IMR-90 (cell line): Measurements from ENCODE around the gene ESR1. TPM values are rescaled to one million over a fixed set of nuclear protein-coding genes. Genes with fewer than 3 reads are reported as not detected.

Experiments used
- ATAC-seq: fragments of 200-7000 bp; cut with Tn5 transposase; 2 replicates; pipeline ENCODE4 v1.9.1; 2020; ENCODE audit warnings: low read depth, mild to moderate bottlenecking, moderate library complexity
- BruUV-seq: library from RNA; stranded (reverse); fragments of 400-500 nt; replicated peaks from 2 replicates; lab custom pipeline; 2021; lab: Mats Ljungman, UMichigan
- CTCF ChIA-PET: fragments of 300-600 bp; formaldehyde crosslinking; extraction: SDS; loops from one replicate; lab custom pipeline; 2021; ENCODE audit warnings: antibody characterized with exemption; lab: Yijun Ruan, JAX
- POLR2A ChIA-PET: fragments of 300-600 bp; sonication (Branson Sonifier 250); formaldehyde crosslinking; loops from one replicate; lab custom pipeline; 2022; ENCODE audit warnings: antibody characterized with exemption; ENCODE audit not compliant: unreplicated experiment; lab: Charles Lee
- DNase-seq: peaks from one replicate; pipeline ENCODE4 v3.0.0; 2013
- H2AFZ ChIP-seq: replicated peaks from 2 replicates; pipeline ENCODE3; 2013; ENCODE audit warnings: low read length, mild to moderate bottlenecking; ENCODE audit not compliant: poor library complexity
- H2AK5ac ChIP-seq: 2 replicates; pipeline ENCODE4 v1.6.1; 2013; ENCODE audit warnings: low read depth, low read length, inconsistent platforms
- H2AK9ac ChIP-seq: replicated peaks from 2 replicates; pipeline ENCODE3; 2013; ENCODE audit warnings: mild to moderate bottlenecking, low read depth, low read length, moderate library complexity; ENCODE audit not compliant: poor library complexity
- H2BK120ac ChIP-seq: 2 replicates; pipeline ENCODE4 v1.6.1; 2013; ENCODE audit warnings: low read depth, low read length, inconsistent platforms
- H2BK15ac ChIP-seq: 3 replicates; pipeline ENCODE4 v1.6.1; 2013; ENCODE audit warnings: low read depth, low read length, inconsistent platforms
- H2BK20ac ChIP-seq: 2 replicates; pipeline ENCODE4 v1.6.1; 2013; ENCODE audit warnings: low read depth, mild to moderate bottlenecking, inconsistent platforms, low read length, moderate library complexity
- H2BK5ac ChIP-seq: 2 replicates; pipeline ENCODE4 v1.6.1; 2013; ENCODE audit warnings: mild to moderate bottlenecking, low read depth, low read length, inconsistent platforms; ENCODE audit not compliant: poor library complexity, severe bottlenecking
- H3K14ac ChIP-seq: replicated peaks from 2 replicates; pipeline ENCODE4 v1.6.1; 2013; ENCODE audit warnings: low read depth, low read length, inconsistent platforms
- H3K18ac ChIP-seq: 2 replicates; pipeline ENCODE4 v1.6.1; 2013; ENCODE audit warnings: low read depth, low read length, control low read depth
- H3K23ac ChIP-seq: 2 replicates; pipeline ENCODE4 v1.6.1; 2013; ENCODE audit warnings: low read depth, low read length, inconsistent platforms
- H3K27ac ChIP-seq: 2 replicates; pipeline ENCODE4 v1.5.1; 2013; ENCODE audit warnings: mild to moderate bottlenecking, control low read depth, low read length; ENCODE audit not compliant: insufficient read depth
- H3K27me3 ChIP-seq: 2 replicates; pipeline ENCODE4 v1.6.1; 2013; ENCODE audit warnings: low read length; ENCODE audit not compliant: control insufficient read depth, insufficient read depth
- H3K36me3 ChIP-seq: 2 replicates; pipeline ENCODE4 v1.6.1; 2013; ENCODE audit warnings: low read length, mixed read lengths; ENCODE audit not compliant: control insufficient read depth, insufficient read depth
- H3K4ac ChIP-seq: 2 replicates; pipeline ENCODE4 v1.6.1; 2013; ENCODE audit warnings: low read depth, low read length, inconsistent platforms
- H3K4me1 ChIP-seq: 2 replicates; pipeline ENCODE4 v1.6.1; 2013; ENCODE audit warnings: low read length, mixed read lengths; ENCODE audit not compliant: control insufficient read depth, insufficient read depth
- H3K4me2 ChIP-seq: 2 replicates; pipeline ENCODE4 v1.6.1; 2013; ENCODE audit warnings: low read depth, mild to moderate bottlenecking, control low read depth, low read length, moderate library complexity
- H3K4me3 ChIP-seq: 2 replicates; pipeline ENCODE4 v1.5.1; 2013; ENCODE audit warnings: low read depth, mild to moderate bottlenecking, control low read depth, low read length, moderate library complexity; ENCODE audit not compliant: insufficient read depth
- H3K56ac ChIP-seq: 2 replicates; pipeline ENCODE4 v1.6.1; 2013; ENCODE audit warnings: low read length, inconsistent platforms; ENCODE audit not compliant: insufficient read depth; ENCODE audit errors: extremely low read depth
- H3K79me1 ChIP-seq, 2 experiments: 2 replicates each; pipeline ENCODE4 v1.6.1; 2013; ENCODE audit warnings: low read length in 2 of 2, inconsistent platforms in 1 of 2, low read depth in 1 of 2
- H3K9ac ChIP-seq: 2 replicates; pipeline ENCODE4 v1.6.1; 2013; ENCODE audit warnings: low read depth, low read length, control low read depth
- H3K9me1 ChIP-seq: 2 replicates; pipeline ENCODE4 v1.6.1; 2013; ENCODE audit warnings: low read length, inconsistent platforms; ENCODE audit not compliant: insufficient read depth
- H3K9me3 ChIP-seq: 2 replicates; pipeline ENCODE4 v1.6.1; 2013; ENCODE audit warnings: low read length; ENCODE audit not compliant: control insufficient read depth, insufficient read depth
- H4K20me1 ChIP-seq: 2 replicates; pipeline ENCODE4 v1.6.1; 2013; ENCODE audit warnings: low read length, inconsistent platforms; ENCODE audit not compliant: insufficient read depth
- H4K5ac ChIP-seq: 2 replicates; pipeline ENCODE4 v1.6.1; 2013; ENCODE audit warnings: mild to moderate bottlenecking, low read depth, low read length, control low read depth
- H4K8ac ChIP-seq, 2 experiments: 2 replicates each; pipeline ENCODE4 v1.6.1; 2013; ENCODE audit warnings: low read depth in 2 of 2, low read length in 2 of 2, control low read depth in 1 of 2, inconsistent platforms in 1 of 2
- H4K91ac ChIP-seq: 2 replicates; pipeline ENCODE4 v1.6.1; 2013; ENCODE audit warnings: low read depth, low read length, inconsistent platforms; ENCODE audit not compliant: insufficient read depth
- BHLHE40 ChIP-seq: fragments of 150-350 bp; IDR thresholded peaks from 2 replicates; pipeline ENCODE4 v1.6.1; 2016; ENCODE audit warnings: mild to moderate bottlenecking, low read depth, low read length
- CTCF ChIP-seq: conservative IDR thresholded peaks from 2 replicates; pipeline ENCODE4 v1.5.1; 2012; ENCODE audit warnings: mild to moderate bottlenecking, low read depth, low read length, improper control_type of control experiment
- ELK1 ChIP-seq: fragments of 150-350 bp; IDR thresholded peaks from 2 replicates; pipeline ENCODE4 v1.6.1; 2016; ENCODE audit warnings: low read depth, mild to moderate bottlenecking, low read length, moderate library complexity, borderline replicate concordance
- POLR2A ChIP-seq: IDR thresholded peaks from 2 replicates; pipeline ENCODE4 v1.6.1; 2012; ENCODE audit warnings: mild to moderate bottlenecking, low read depth, low read length
- RAD21 ChIP-seq: IDR thresholded peaks from 2 replicates; pipeline ENCODE4 v1.6.1; 2012; ENCODE audit warnings: low read length, improper control_type of control experiment
- RFX5 ChIP-seq: IDR thresholded peaks from 2 replicates; pipeline ENCODE4 v1.8.0; 2012; ENCODE audit warnings: low read depth, mild to moderate bottlenecking, low read length, moderate library complexity
- WGBS, 2 experiments: methylation state at CpG; one replicate each; pipeline versions ENCODE4 v1.1.5 to v1.1.7; 2013; ENCODE audit warnings: missing lambda C conversion rate in 2 of 2; ENCODE audit not compliant: insufficient read length in 1 of 2; ENCODE audit errors: extremely low coverage in 2 of 2; 5-methylcytosine and 5-hydroxymethylcytosine counted together
- dilution Hi-C: fragments of 300-500 bp; cut with HindIII; formaldehyde crosslinking; loops from one replicate; pipeline ENCODE4 v1.14.3; 2018; ENCODE audit warnings: low sequenced_read_pairs; ENCODE audit not compliant: unreplicated experiment
- in situ Hi-C: fragments of 300-500 bp; cut with MboI; formaldehyde crosslinking; loops from 3 replicates; pipeline ENCODE4 v1.14.3; 2019; ENCODE audit warnings: low sequenced_read_pairs, inconsistent platforms, mixed read lengths
- intact Hi-C: fragments of 100-400 bp; cut with micrococcal nuclease; formaldehyde crosslinking; loops from 2 replicates; pipeline ENCODE4 v1.10.0; 2022
- polyA plus RNA-seq, 3 experiments: library from polyadenylated mRNA; depleted of rRNA; stranded (reverse); fragments of >200 nt; gene quantifications; 2 replicates each; pipeline ENCODE4 v1.2.3, GENCODE V29; 2012; ENCODE audit warnings: low replicate concordance in 1 of 3
- total RNA-seq: library from RNA; depleted of rRNA; stranded (reverse); fragments of >200 nt; gene quantifications from 2 replicates; pipeline ENCODE4 v1.2.3, GENCODE V29; 2012

Gene ESR1
- total and polyA plus RNA-seq, 2 of the 4 experiments (the other 2 are of a cell fraction) = not detected

- BruUV-seq = no TSS peak
- Histone ChIP-seq H2BK120ac (no peak overlapping the region), H3K36me3 (peaks cover 18% of the 10 kb centered on the region), H3K27ac (no peak overlapping the region), H3K9me1 (peaks cover 7% of the 10 kb centered on the region; the same call in 1 of the 2 replicates), H4K91ac (no peak overlapping the region), H3K4me2 (no peak overlapping the region), H3K14ac (no peak overlapping the region), H2AFZ (no peak overlapping the region), H3K9me3 (no peaks in the 10 kb centered on the region), H4K8ac (no peak overlapping the region), H2BK20ac (no peak overlapping the region), H4K20me1 (no peaks in the 10 kb centered on the region), H3K23ac (no peak overlapping the region), H3K18ac (no peak overlapping the region), H2AK9ac (no peak overlapping the region), H4K5ac (no peak overlapping the region), H3K56ac (no peak overlapping the region), H2BK5ac (no peak overlapping the region), H2BK15ac (no peak overlapping the region), H3K79me1 (peaks cover 0 to 9% of the 10 kb centered on the region in 2 experiments; a peak in 2 of 4 replicates), H3K27me3 (no peaks in the 10 kb centered on the region), H3K9ac (no peak overlapping the region), H3K4ac (no peak overlapping the region), H3K4me3 (no peak overlapping the region), H2AK5ac (no peak overlapping the region), H3K4me1 (peaks cover 4% of the 10 kb centered on the region)
- no CpG with 5 or more reads among the region's 4 CpGs for WGBS, 2 experiments
- POLR2A ChIA-PET = no interaction called here
- no peak for ATAC-seq
- CTCF ChIA-PET = no interaction called here
- dilution Hi-C loops = no loop called here
- in situ Hi-C loops = no loop called here
- no peak for DNase-seq
- TF ChIP-seq ELK1 = no peak
- TF ChIP-seq CTCF = no peak
- no peak for TF ChIP-seq POLR2A
- no peak for TF ChIP-seq BHLHE40
- no peak for TF ChIP-seq RFX5
- no peak for TF ChIP-seq RAD21
- intact Hi-C loops = no loop called here
Observed at GRCh38 chr6:152166497-152166896, 359.0 kb downstream of the ESR1 start.
